ENCODE results near the gene KRTAP9-6.

- no peak for TF ChIP-seq POLR2AphosphoS5 (IDR thresholded peaks at IDR 0.05)
- TF ChIP-seq POLR2A (IDR thresholded peaks at IDR 0.05): no peak
Measured at GRCh38 chr17:41256291-41256685, 8.9 kb upstream of the KRTAP9-6 start.
